Panc1 (cell line): ENCODE data around the gene MBD3L4.

Experiments used
- POLR2AphosphoS5 ChIP-seq: IDR thresholded peaks from 2 replicates; pipeline ENCODE4 v1.6.1; 2012; ENCODE audit warnings: mild to moderate bottlenecking, low read depth, low read length, moderate library complexity
- REST ChIP-seq, 2 experiments: IDR thresholded peaks; 2 replicates each; pipeline ENCODE4 v1.6.1; 2011 to 2012; ENCODE audit warnings: low read depth in 2 of 2, control low read depth in 1 of 2, low read length in 1 of 2, mild to moderate bottlenecking in 1 of 2, moderate library complexity in 1 of 2; ENCODE audit not compliant: insufficient read depth in 1 of 2
- TF ChIP-seq, protein P1 (sequence below): fragments of 450-650 bp; IDR thresholded peaks from 2 replicates; pipeline ENCODE4 v1.5.1; 2017; ENCODE audit warnings: mild to moderate bottlenecking

DNA sequence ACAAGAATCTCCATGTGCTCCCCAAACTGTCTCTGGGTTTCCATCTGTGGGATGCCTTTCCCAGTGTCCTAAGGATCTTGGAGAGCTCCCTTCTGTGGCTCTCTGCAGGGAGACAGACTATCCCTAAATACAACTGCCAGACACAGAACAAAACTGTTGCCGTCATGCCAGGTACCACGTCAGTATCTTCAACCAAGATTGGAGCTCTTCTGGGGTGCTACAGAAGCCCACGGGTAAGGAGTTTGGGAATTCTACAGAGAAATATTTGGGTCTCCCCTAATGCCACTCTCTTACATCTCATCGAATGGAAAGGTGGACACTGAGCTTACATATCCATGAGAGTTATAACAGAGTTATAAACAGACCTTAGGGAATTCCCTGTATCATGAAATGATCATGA, 23.4 kb upstream of the MBD3L4 start:
- TF ChIP-seq, protein P1, sequence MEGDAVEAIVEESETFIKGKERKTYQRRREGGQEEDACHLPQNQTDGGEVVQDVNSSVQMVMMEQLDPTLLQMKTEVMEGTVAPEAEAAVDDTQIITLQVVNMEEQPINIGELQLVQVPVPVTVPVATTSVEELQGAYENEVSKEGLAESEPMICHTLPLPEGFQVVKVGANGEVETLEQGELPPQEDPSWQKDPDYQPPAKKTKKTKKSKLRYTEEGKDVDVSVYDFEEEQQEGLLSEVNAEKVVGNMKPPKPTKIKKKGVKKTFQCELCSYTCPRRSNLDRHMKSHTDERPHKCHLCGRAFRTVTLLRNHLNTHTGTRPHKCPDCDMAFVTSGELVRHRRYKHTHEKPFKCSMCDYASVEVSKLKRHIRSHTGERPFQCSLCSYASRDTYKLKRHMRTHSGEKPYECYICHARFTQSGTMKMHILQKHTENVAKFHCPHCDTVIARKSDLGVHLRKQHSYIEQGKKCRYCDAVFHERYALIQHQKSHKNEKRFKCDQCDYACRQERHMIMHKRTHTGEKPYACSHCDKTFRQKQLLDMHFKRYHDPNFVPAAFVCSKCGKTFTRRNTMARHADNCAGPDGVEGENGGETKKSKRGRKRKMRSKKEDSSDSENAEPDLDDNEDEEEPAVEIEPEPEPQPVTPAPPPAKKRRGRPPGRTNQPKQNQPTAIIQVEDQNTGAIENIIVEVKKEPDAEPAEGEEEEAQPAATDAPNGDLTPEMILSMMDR = no peak
- TF ChIP-seq POLR2AphosphoS5 = no peak
- TF ChIP-seq REST (IDR thresholded peaks at IDR 0.05; ENCODE audit: insufficient read depth in 1 of 2, low read depth in 2 of 2, low read length in 1 of 2) = no peak
